Endothelial cell (in vitro differentiated cells): ENCODE results near the gene COL16A1. TPM values are rescaled to one million over a fixed set of nuclear protein-coding genes. Genes with fewer than 3 reads are reported as not detected.

Experiments
- DNase-seq: peaks from one replicate; pipeline ENCODE4 v3.0.0; 2021; ENCODE audit warnings: low spot score
- H3K27ac Mint-ChIP-seq: one replicate; pipeline ENCODE4 v1.8.0; 2021; ENCODE audit warnings: mixed read lengths, inconsistent platforms; ENCODE audit not compliant: unreplicated experiment
- H3K27me3 Mint-ChIP-seq: one replicate; pipeline ENCODE4 v1.8.0; 2021; ENCODE audit warnings: mild to moderate bottlenecking, moderate library complexity, mixed read lengths, inconsistent platforms; ENCODE audit not compliant: unreplicated experiment
- H3K36me3 Mint-ChIP-seq: one replicate; pipeline ENCODE4 v1.8.0; 2021; ENCODE audit warnings: mild to moderate bottlenecking, low read depth, mixed read lengths, inconsistent platforms; ENCODE audit not compliant: unreplicated experiment
- H3K4me1 Mint-ChIP-seq: one replicate; pipeline ENCODE4 v1.8.0; 2021; ENCODE audit warnings: mild to moderate bottlenecking, mixed read lengths, inconsistent platforms; ENCODE audit not compliant: unreplicated experiment
- H3K4me3 Mint-ChIP-seq: one replicate; pipeline ENCODE4 v1.8.0; 2021; ENCODE audit warnings: mild to moderate bottlenecking, mixed read lengths, inconsistent platforms; ENCODE audit not compliant: unreplicated experiment
- H3K9me3 Mint-ChIP-seq: one replicate; pipeline ENCODE4 v1.8.0; 2021; ENCODE audit warnings: mixed read lengths, inconsistent platforms; ENCODE audit not compliant: unreplicated experiment
- total RNA-seq: library from RNA; stranded (reverse); fragmentation: NEBNext Ultra II Directional; extraction: Animal tissue kit (Norgen Biotek cat#: 25700); gene quantifications from one replicate; pipeline ENCODE4 v1.2.1, GENCODE V29; 2021; ENCODE audit not compliant: unreplicated experiment
- TF ChIP-seq, protein P1 (sequence below): fragments of 200-600 bp; sonication (generic); IDR thresholded peaks from one replicate; pipeline ENCODE4 v1.5.0; 2021; ENCODE audit warnings: antibody characterized with exemption; ENCODE audit not compliant: unreplicated experiment

Gene COL16A1
- total RNA-seq, 1 donor from 2014 or later: 5.3 TPM

DNA sequence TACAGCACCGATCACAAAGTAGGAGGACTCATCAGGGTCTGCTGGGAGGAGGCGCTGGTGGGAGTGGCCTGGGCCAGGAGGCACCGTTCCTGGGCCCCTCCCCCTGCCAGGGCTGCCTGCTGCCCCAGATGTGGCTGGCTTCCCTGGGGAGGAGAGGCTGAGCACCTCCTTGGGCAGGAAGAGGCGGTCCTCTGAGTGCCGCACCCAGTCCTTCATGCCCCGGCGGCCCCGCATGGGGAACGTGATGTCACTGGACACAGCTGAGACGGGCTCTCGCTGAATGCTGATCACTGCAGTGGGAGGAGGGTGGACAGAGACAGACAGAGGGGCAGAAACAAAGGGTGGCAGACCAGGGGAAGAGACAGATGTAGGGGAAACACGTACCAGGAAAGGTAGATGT, 35.5 kb upstream of the COL16A1 start:
- Mint-ChIP-seq H3K27me3 (peaks cover 18% of the 10 kb centered on the region), H3K4me3 (no peak overlapping the region), H3K9me3 (no peaks in the 10 kb centered on the region), H3K27ac (no peak overlapping the region), H3K4me1 (peaks cover 2% of the 10 kb centered on the region), H3K36me3 (peaks cover 4% of the 10 kb centered on the region)
- TF ChIP-seq, protein P1, sequence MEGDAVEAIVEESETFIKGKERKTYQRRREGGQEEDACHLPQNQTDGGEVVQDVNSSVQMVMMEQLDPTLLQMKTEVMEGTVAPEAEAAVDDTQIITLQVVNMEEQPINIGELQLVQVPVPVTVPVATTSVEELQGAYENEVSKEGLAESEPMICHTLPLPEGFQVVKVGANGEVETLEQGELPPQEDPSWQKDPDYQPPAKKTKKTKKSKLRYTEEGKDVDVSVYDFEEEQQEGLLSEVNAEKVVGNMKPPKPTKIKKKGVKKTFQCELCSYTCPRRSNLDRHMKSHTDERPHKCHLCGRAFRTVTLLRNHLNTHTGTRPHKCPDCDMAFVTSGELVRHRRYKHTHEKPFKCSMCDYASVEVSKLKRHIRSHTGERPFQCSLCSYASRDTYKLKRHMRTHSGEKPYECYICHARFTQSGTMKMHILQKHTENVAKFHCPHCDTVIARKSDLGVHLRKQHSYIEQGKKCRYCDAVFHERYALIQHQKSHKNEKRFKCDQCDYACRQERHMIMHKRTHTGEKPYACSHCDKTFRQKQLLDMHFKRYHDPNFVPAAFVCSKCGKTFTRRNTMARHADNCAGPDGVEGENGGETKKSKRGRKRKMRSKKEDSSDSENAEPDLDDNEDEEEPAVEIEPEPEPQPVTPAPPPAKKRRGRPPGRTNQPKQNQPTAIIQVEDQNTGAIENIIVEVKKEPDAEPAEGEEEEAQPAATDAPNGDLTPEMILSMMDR: no peak
- DNase-seq: no peak

DNA sequence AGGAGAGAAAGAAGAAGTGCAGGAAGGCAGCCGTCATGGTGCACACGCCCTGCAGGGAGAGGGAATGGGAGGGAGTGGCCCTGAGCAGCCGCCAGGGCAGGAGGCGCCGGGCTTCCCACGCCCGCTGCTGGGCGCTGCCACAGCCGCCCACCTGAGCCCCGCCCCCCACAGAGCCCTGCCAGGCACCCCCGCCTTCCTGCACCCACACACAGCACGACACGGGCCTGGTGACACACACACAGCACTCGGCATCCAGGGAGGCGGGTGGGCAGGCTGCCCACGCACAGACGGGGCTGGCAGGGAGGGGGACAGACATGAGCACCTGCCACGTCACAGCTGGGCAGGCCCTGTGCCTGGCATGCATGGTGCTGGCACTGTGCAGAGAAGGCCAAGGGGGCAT, 32.9 kb upstream of the COL16A1 start:
- TF ChIP-seq, protein P1: no peak
- H3K36me3 Mint-ChIP-seq: peaks cover 4% of the 10 kb centered on the region
- no peaks in the 10 kb centered on the region for H3K4me1 Mint-ChIP-seq
- H3K4me3 Mint-ChIP-seq: no peak overlapping the region
- H3K27ac Mint-ChIP-seq: no peak overlapping the region
- no peak for DNase-seq
- peaks cover 17% of the 10 kb centered on the region for H3K27me3 Mint-ChIP-seq
- no peaks in the 10 kb centered on the region for H3K9me3 Mint-ChIP-seq

DNA sequence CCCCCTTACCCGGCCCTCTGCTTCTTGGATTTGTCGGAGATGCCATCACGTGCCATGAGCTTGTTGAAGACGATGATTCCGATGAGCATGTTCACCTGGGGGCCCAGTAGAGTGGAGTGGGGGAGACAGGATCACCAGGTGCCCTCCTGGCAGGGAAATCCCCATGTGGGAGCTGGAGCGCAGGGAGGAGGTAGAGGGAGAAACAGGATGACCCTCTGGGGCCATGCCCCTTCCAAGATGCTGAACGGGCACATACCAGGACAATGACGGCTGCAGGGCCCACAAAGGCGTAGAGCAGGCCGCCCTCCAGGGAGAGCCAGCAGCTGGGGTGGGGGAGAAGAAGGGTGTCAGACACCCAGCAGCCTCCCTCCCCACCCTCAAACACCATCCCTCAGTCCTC, 31.8 kb upstream of the COL16A1 start:
- TF ChIP-seq, protein P1: no peak
- H3K36me3 Mint-ChIP-seq: peaks cover 4% of the 10 kb centered on the region
- no peak for DNase-seq
- no peaks in the 10 kb centered on the region for H3K4me1 Mint-ChIP-seq
- H3K9me3 Mint-ChIP-seq: no peaks in the 10 kb centered on the region
- no peak overlapping the region for H3K4me3 Mint-ChIP-seq
- H3K27ac Mint-ChIP-seq: no peak overlapping the region
- H3K27me3 Mint-ChIP-seq: peaks cover 13% of the 10 kb centered on the region

DNA sequence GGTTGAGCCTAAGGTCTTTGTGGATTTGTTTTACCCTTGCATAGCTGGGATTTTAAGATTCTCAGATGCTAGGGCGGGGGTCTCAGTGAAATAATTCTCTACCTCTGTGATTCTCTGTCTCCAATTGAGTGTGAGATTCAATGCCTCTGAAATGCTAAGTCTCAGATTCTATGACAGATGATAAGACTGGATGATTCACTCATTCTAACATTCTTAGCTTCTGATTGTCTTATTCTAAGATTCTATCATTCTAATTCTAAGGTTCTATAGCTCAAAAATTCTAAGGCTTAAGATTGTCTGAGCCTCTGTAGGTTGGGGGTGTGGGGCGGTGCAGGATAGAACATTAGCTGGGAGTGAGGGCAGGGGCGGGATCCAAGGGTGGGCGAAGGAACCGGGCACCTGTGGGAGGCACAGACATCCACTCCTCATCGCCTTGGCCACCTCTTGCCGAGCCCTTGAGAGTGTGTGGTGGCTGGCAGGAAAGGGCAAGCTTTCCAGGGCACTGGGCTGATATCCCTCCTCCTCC, 30.8 kb upstream of the COL16A1 start:
- Mint-ChIP-seq H3K27me3 (peaks cover 12% of the 10 kb centered on the region), H3K27ac (no peak overlapping the region), H3K36me3 (peaks cover 4% of the 10 kb centered on the region), H3K4me3 (no peak overlapping the region), H3K9me3 (no peaks in the 10 kb centered on the region), H3K4me1 (no peaks in the 10 kb centered on the region)
- DNase-seq: no peak
- TF ChIP-seq, protein P1: no peak

DNA sequence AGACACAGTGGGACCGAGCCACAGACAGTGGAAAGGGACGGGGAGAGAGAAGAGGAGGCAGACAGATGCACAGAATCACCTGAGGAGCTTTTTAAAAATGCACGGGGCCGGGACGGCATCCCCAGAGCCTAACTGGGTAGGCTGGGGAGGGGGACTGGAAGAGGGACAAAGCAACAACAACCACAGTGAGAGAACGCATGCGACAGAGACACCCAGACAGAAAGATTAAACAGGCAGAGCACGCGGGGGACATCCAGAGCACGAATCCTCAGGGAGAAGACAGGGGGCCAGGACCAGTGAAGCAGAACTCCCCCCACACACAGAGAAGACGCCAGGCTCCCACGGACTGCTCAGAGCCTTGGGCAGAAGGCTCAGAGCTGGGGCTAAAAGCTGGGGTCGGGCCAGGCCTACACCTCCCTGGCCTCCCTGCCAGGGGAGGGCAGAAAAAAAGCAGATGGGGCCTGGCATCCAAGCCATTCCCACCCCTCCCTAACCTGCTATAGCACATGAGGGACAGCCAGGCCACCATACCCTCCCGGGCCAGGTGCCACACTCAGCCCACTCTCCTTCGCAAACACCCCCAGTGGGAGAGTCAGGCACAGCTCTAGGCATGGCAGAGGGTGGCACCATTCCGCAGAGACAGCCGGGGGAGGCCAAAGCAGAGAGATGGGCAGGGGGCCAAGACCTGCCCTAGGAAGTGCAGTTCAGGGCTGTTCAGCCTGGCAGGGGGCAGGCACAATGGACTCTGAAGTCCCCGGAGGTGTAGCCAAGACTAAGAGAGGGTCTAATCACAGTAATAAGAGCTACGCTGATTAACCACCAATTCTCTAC, 29.8 kb upstream of the COL16A1 start:
- no peak for DNase-seq
- H3K4me3 Mint-ChIP-seq: no peak overlapping the region
- peaks cover 16% of the 10 kb centered on the region for H3K27me3 Mint-ChIP-seq
- no peaks in the 10 kb centered on the region for H3K9me3 Mint-ChIP-seq
- H3K36me3 Mint-ChIP-seq: peaks cover 4% of the 10 kb centered on the region
- TF ChIP-seq, protein P1: no peak
- no peaks in the 10 kb centered on the region for H3K4me1 Mint-ChIP-seq
- H3K27ac Mint-ChIP-seq: no peak overlapping the region
